Measurements from ENCODE around the gene TAP2.

The TAP2 gene

DNA sequence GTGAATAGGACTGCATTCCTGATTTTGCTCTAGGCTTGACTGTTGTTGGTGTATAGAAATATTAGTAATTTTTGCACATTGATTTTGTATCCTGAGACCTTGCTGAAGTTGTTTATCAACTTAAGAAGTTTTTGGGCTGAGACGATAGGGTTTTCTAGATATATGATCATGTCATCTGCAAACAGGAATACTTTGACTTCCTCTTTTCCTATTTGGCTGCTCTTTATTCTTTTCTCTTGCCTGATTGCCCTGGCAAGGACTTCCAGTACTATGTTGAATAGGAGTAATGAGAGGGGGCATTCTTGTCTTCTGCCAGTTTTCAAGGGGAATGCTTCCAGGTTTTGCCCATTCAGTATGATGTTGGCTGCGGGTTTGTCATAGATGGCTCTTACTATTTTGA lies 35.1 kb downstream of the TAP2 start:
- no peak overlapping the region for H3K27ac ChIP-seq (ENCODE audit: low read length)
- H3K4me3 ChIP-seq (ENCODE audit: low read length), result no peak overlapping the region
- H3K9me3 ChIP-seq (ENCODE audit: insufficient read depth, low read depth, low read length), result peaks cover 4% of the 10 kb centered on the region; the same call in 1 of the 2 replicates
- H3K9ac ChIP-seq (ENCODE audit: low read depth, low read length), result no peak overlapping the region
- no peaks in the 10 kb centered on the region for H3K27me3 ChIP-seq (ENCODE audit: insufficient read depth, low read length)
- H3K36me3 ChIP-seq (ENCODE audit: insufficient read depth, low read depth, low read length), result no peaks in the 10 kb centered on the region
- H3K4me1 ChIP-seq (ENCODE audit: insufficient read depth, low read length), result no peaks in the 10 kb centered on the region

DNA sequence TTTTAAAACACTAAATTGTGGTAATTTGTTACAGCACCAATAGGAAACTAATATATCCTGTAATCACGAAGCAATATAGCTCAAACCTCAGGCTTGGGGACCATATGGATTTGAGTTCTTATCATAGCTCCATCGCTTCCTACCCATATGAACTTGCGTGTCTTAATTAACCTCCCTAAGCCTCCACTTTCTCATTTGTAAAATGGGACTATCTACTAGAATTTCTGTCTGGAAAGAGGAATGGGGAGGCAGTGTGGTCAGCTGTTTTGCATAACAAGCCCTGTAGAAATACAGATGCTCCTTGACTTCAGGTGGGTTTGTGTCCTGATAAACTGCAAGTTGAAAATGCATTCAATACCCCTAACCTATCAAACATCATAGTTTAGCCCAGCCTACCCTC lies 38.8 kb downstream of the TAP2 start:
- no peak overlapping the region for H3K9ac ChIP-seq (ENCODE audit: low read depth, low read length)
- no peak overlapping the region for H3K27ac ChIP-seq (ENCODE audit: low read length)
- H3K9me3 ChIP-seq (ENCODE audit: insufficient read depth, low read depth, low read length), result peaks cover 4% of the 10 kb centered on the region; the same call in 1 of the 2 replicates
- no peak overlapping the region for H3K4me3 ChIP-seq (ENCODE audit: low read length)
- peaks cover 5% of the 10 kb centered on the region for H3K27me3 ChIP-seq (ENCODE audit: insufficient read depth, low read length)
- H3K4me1 ChIP-seq (ENCODE audit: insufficient read depth, low read length), result no peaks in the 10 kb centered on the region
- H3K36me3 ChIP-seq (ENCODE audit: insufficient read depth, low read depth, low read length), result no peaks in the 10 kb centered on the region

DNA sequence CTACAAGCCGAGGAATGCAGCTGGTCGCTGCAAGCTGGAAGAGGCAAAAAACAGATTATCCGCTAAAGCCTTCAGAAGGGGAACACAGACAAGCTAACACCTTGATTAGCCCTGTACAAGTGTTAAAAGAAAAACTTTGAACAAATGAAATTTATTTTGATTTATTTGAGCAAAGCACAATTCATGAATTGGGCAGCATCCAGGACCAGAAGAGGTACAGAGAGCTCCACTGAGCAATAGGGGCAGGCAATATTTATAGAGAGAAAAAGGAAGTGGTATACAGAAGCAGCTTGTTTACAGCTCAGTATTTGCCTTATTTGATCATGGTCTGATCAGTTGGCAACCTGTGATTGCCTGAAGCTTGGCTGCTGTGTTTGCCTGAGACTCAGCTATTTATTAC lies 39.4 kb downstream of the TAP2 start:
- peaks cover 9% of the 10 kb centered on the region for H3K27me3 ChIP-seq (ENCODE audit: insufficient read depth, low read length)

DNA sequence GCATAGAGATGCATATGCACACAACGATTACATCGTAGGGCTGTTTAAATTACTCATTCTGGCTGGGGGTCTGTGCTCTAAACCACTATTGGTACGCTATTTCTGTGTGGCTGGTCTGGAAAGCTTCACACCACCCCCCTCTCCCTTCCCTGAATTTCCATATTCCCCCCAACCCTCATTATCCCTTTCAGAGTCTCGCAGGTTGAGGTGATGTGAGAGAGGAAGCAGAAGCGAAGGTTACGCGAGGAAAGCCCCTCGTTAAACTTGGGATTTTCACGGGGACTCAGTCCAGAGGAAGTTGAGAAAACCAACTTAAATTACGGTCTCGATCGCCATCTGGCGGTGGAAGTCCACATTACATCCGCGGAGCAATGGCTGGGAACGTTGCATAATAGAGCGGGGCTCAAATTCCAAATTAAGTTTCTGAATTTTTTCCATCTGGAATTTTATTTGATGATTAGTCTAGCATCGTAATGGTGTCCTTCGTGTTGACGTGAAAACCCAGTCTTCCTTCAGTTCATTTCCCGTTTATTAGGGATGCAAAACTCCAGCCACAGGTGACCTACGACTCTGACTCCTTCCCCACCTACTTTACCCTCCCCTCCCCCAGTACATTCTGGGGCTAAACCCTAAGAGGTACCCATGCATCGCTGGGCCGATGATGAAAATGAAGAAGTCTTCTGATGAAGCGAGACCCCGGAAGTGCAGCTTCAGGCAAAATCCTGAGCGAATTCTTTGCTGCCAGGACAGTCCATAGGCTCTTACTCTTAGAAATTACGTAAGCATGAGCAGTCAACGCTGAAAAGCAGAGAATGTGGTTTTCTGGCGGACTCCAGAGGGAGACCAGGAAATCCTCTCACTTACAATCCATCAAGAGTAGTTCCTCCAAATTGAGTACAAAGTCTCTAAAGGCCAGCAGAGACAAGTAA lies 41.4 kb downstream of the TAP2 start:
- Histone ChIP-seq H3K9me3 (ENCODE audit: insufficient read depth, low read depth, low read length) (0 out of 2 replicates have a peak, but pooled peaks cover 4% of the 10 kb centered on the region), H3K9ac (ENCODE audit: low read depth, low read length) (0 out of 2 replicates have a peak overlapping the region, but pooled peaks have one; percentile 45), H3K27ac (ENCODE audit: low read length) (no peak overlapping the region), H3K36me3 (ENCODE audit: insufficient read depth, low read depth, low read length) (no peaks in the 10 kb centered on the region), H3K4me1 (ENCODE audit: insufficient read depth, low read length) (no peaks in the 10 kb centered on the region), H3K27me3 (ENCODE audit: insufficient read depth, low read length) (peaks cover 9% of the 10 kb centered on the region), H3K4me3 (ENCODE audit: low read length) (peak overlapping the region; percentile 60)

More for the DNA sequence above, 39.4 kb downstream of the TAP2 start:
- Histone ChIP-seq H3K9ac (ENCODE audit: low read depth, low read length) (no peak overlapping the region), H3K27ac (ENCODE audit: low read length) (no peak overlapping the region), H3K4me3 (ENCODE audit: low read length) (no peak overlapping the region), H3K9me3 (ENCODE audit: insufficient read depth, low read depth, low read length) (peaks cover 4% of the 10 kb centered on the region; the same call in 1 of the 2 replicates), H3K36me3 (ENCODE audit: insufficient read depth, low read depth, low read length) (no peaks in the 10 kb centered on the region), H3K4me1 (ENCODE audit: insufficient read depth, low read length) (no peaks in the 10 kb centered on the region)

DNA sequence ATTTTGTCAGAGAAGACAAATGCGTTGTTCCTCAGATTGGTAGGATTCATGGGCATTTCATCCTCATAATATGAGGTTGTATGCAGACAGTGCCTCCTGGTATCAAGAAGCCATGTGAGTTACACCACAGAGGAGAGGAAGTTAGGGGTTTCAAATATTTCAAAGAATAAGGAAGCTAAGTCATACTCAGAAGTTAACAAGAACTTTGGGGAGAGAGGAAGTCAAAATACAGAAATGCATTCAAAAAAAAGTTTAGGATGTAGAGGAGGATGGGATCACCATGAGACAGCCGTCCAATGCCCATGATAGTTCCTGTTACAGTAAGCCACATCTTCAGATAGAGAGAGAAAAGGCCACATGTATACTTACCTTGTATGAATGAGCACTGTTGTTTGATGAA lies 44.0 kb downstream of the TAP2 start:
- Histone ChIP-seq H3K36me3 (ENCODE audit: insufficient read depth, low read depth, low read length) (no peaks in the 10 kb centered on the region), H3K4me1 (ENCODE audit: insufficient read depth, low read length) (no peaks in the 10 kb centered on the region), H3K27me3 (ENCODE audit: insufficient read depth, low read length) (peaks cover 9% of the 10 kb centered on the region), H3K9me3 (ENCODE audit: insufficient read depth, low read depth, low read length) (0 out of 2 replicates have a peak, but pooled peaks cover 4% of the 10 kb centered on the region), H3K4me3 (ENCODE audit: low read length) (no peak overlapping the region), H3K9ac (ENCODE audit: low read depth, low read length) (no peak overlapping the region), H3K27ac (ENCODE audit: low read length) (no peak overlapping the region)

DNA sequence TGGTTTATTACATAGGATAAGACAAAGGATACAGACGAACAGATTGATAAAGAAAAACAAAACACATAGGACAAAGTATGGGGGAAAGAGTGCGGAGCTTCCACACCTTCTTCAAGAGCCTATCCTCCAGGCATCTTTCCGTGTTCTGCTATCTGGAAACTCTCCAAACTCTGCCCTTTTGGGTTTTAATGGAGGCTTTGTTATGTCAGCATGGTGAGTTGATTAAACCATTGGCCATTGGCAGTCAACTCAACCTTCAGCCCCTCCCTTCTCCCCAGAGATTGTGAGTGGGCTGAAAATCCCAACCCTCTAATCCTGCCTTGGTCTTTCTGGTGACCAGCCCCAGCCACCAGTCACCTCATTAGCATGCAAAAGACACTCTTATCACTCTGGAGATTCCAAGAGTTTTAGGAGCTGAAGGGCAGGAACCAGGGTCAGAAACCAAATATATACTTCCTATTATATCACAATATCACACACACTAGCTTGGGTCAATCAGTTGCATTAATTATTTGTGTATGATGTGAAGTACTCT lies 45.6 kb downstream of the TAP2 start:
- Histone ChIP-seq H3K27me3 (ENCODE audit: insufficient read depth, low read length) (peaks cover 9% of the 10 kb centered on the region), H3K9me3 (ENCODE audit: insufficient read depth, low read depth, low read length) (no peaks in the 10 kb centered on the region), H3K4me1 (ENCODE audit: insufficient read depth, low read length) (no peaks in the 10 kb centered on the region), H3K4me3 (ENCODE audit: low read length) (no peak overlapping the region), H3K36me3 (ENCODE audit: insufficient read depth, low read depth, low read length) (no peaks in the 10 kb centered on the region), H3K27ac (ENCODE audit: low read length) (no peak overlapping the region), H3K9ac (ENCODE audit: low read depth, low read length) (no peak overlapping the region)

DNA sequence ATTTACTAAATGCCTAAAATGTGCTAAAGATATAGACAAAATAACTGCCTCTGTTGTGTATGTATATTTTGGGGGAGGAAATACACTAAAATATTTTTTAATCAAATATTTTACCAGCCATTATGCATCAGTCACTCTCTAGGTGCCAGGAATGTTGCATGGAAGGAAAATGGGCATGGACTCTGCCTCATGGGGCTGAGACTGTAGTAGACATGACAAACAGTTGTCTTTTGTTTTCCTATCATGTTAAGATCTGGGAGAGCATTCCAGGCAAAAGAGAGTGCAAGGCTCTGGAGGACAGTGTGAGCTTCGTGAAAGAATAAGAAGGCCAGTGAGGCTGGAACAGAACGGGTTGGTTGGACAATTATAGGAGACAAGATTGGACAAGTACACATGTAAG lies 48.2 kb downstream of the TAP2 start:
- H3K4me1 ChIP-seq (ENCODE audit: insufficient read depth, low read length), result no peaks in the 10 kb centered on the region
- no peak overlapping the region for H3K4me3 ChIP-seq (ENCODE audit: low read length)
- peaks cover 4% of the 10 kb centered on the region; the same call in 1 of the 2 replicates for H3K27me3 ChIP-seq (ENCODE audit: insufficient read depth, low read length)
- no peaks in the 10 kb centered on the region for H3K36me3 ChIP-seq (ENCODE audit: insufficient read depth, low read depth, low read length)
- no peak overlapping the region for H3K27ac ChIP-seq (ENCODE audit: low read length)
- no peak overlapping the region for H3K9ac ChIP-seq (ENCODE audit: low read depth, low read length)
- no peaks in the 10 kb centered on the region for H3K9me3 ChIP-seq (ENCODE audit: insufficient read depth, low read depth, low read length)
